MG63 (cell line): Measurements from ENCODE around the gene DUOXA1. TPM values are rescaled to one million over a fixed set of nuclear protein-coding genes. Genes with fewer than 3 reads are reported as not detected.
"Not testable (repeated sequence)": the region's sequence is repeated elsewhere in the genome, so short reads cannot be mapped to it uniquely, and the experiment has no call there.

Experiments
- DNase-seq: peaks from one replicate; pipeline ENCODE4 v3.0.0-alpha.2; 2020
- H3K27me3 ChIP-seq: fragments of 250-450 bp; sonication (Bioruptor Pico); 2 replicates; pipeline ENCODE4 v1.5.1; 2020; ENCODE audit warnings: mild to moderate bottlenecking, moderate library complexity
- H3K36me3 ChIP-seq: fragments of 250-450 bp; sonication (Bioruptor Pico); 2 replicates; pipeline ENCODE4 v1.5.1; 2020; ENCODE audit warnings: mild to moderate bottlenecking, moderate library complexity
- H3K4me3 ChIP-seq: fragments of 250-450 bp; sonication (Bioruptor Pico); 2 replicates; pipeline ENCODE4 v1.5.1; 2020; ENCODE audit warnings: mild to moderate bottlenecking, moderate library complexity
- H3K9me3 ChIP-seq: fragments of 250-450 bp; sonication (Bioruptor Pico); 2 replicates; pipeline ENCODE4 v1.5.1; 2020; ENCODE audit warnings: mild to moderate bottlenecking, moderate library complexity
- total RNA-seq: library from RNA; depleted of rRNA; stranded (reverse); fragments of >200 nt; shearing (Covaris generic); gene quantifications from 2 replicates; pipeline ENCODE4 v1.2.3, GENCODE V29; 2014; ENCODE audit warnings: low replicate concordance

The DUOXA1 gene
- total RNA-seq, 1 experiment from 2014 or later, result not detected

- no peak overlapping the region for H3K4me3 ChIP-seq
- peak; percentile 80 for DNase-seq
- H3K27me3 ChIP-seq, result peaks cover 5% of the 10 kb centered on the region; the same call in 1 of the 2 replicates
- no peaks in the 10 kb centered on the region for H3K9me3 ChIP-seq
- H3K36me3 ChIP-seq, result no peaks in the 10 kb centered on the region
Measured at GRCh38 chr15:45091576-45091975, 38.1 kb downstream of the DUOXA1 start.

- DNase-seq, result peak; percentile 13
Measured at GRCh38 chr15:45091161-45091560, 38.5 kb downstream of the DUOXA1 start.

GRCh38 chr15:45089712-45090373 lies 39.8 kb downstream of the DUOXA1 start:
- Histone ChIP-seq H3K9me3 (no peaks in the 10 kb centered on the region), H3K27me3 (peaks cover 5% of the 10 kb centered on the region; the same call in 1 of the 2 replicates), H3K36me3 (no peaks in the 10 kb centered on the region), H3K4me3 (no peak overlapping the region)
- no peak for DNase-seq

More at GRCh38 chr15:45091161-45091560, 38.5 kb downstream of the DUOXA1 start:
- peaks cover 5% of the 10 kb centered on the region; the same call in 1 of the 2 replicates for H3K27me3 ChIP-seq
- H3K4me3 ChIP-seq, result no peak overlapping the region
- no peaks in the 10 kb centered on the region for H3K36me3 ChIP-seq
- no peaks in the 10 kb centered on the region for H3K9me3 ChIP-seq

- Histone ChIP-seq H3K9me3 (no peaks in the 10 kb centered on the region), H3K4me3 (no peak overlapping the region), H3K27me3 (peaks cover 5% of the 10 kb centered on the region; the same call in 1 of the 2 replicates), H3K36me3 (no peaks in the 10 kb centered on the region)
- no peak for DNase-seq
Measured at GRCh38 chr15:45088801-45089711, 40.6 kb downstream of the DUOXA1 start.

GRCh38 chr15:45087513-45087912 lies 42.2 kb downstream of the DUOXA1 start:
- H3K36me3 ChIP-seq, result no peaks in the 10 kb centered on the region
- H3K27me3 ChIP-seq, result peaks cover 5% of the 10 kb centered on the region; the same call in 1 of the 2 replicates
- DNase-seq, result no peak
- H3K4me3 ChIP-seq, result no peak overlapping the region
- H3K9me3 ChIP-seq, result no peaks in the 10 kb centered on the region

- Histone ChIP-seq H3K9me3 (no peaks in the 10 kb centered on the region), H3K4me3 (no peak overlapping the region), H3K27me3 (peaks cover 5% of the 10 kb centered on the region; the same call in 1 of the 2 replicates), H3K36me3 (no peaks in the 10 kb centered on the region)
- DNase-seq, result no peak
Measured at GRCh38 chr15:45084163-45084562, 45.5 kb downstream of the DUOXA1 start.

GRCh38 chr15:45083223-45083622 lies 46.5 kb downstream of the DUOXA1 start:
- Histone ChIP-seq H3K9me3 (no peaks in the 10 kb centered on the region), H3K27me3 (peaks cover 5% of the 10 kb centered on the region; the same call in 1 of the 2 replicates), H3K36me3 (no peaks in the 10 kb centered on the region), H3K4me3 (no peak overlapping the region)
- DNase-seq, result no peak

GRCh38 chr15:45082412-45082811 lies 47.3 kb downstream of the DUOXA1 start:
- H3K36me3 ChIP-seq, H3K27me3 ChIP-seq, H3K9me3 ChIP-seq, H3K4me3 ChIP-seq, DNase-seq: not testable (repeated sequence)

GRCh38 chr15:45080593-45080992 lies 49.1 kb downstream of the DUOXA1 start:
- not testable (repeated sequence) for H3K4me3 ChIP-seq, H3K27me3 ChIP-seq, H3K9me3 ChIP-seq, DNase-seq, H3K36me3 ChIP-seq

GRCh38 chr15:45079628-45080246 lies 49.9 kb downstream of the DUOXA1 start:
- H3K27me3 ChIP-seq, H3K4me3 ChIP-seq, H3K9me3 ChIP-seq, DNase-seq, H3K36me3 ChIP-seq: not testable (repeated sequence)

- H3K4me3 ChIP-seq, H3K9me3 ChIP-seq, H3K36me3 ChIP-seq, H3K27me3 ChIP-seq, DNase-seq: not testable (repeated sequence)
Measured at GRCh38 chr15:45079201-45079600, 50.5 kb downstream of the DUOXA1 start.

GRCh38 chr15:45077391-45077790 lies 52.3 kb downstream of the DUOXA1 start:
- H3K4me3 ChIP-seq, H3K9me3 ChIP-seq, H3K27me3 ChIP-seq, H3K36me3 ChIP-seq, DNase-seq: not testable (repeated sequence)

GRCh38 chr15:45075440-45076320 lies 54.0 kb downstream of the DUOXA1 start:
- not testable (repeated sequence) for H3K27me3 ChIP-seq, H3K9me3 ChIP-seq, H3K4me3 ChIP-seq, H3K36me3 ChIP-seq, DNase-seq

- not testable (repeated sequence) for H3K27me3 ChIP-seq, H3K36me3 ChIP-seq, DNase-seq, H3K9me3 ChIP-seq, H3K4me3 ChIP-seq
Measured at GRCh38 chr15:45073602-45074001, 56.1 kb downstream of the DUOXA1 start.

GRCh38 chr15:45069942-45070360 lies 59.7 kb downstream of the DUOXA1 start:
- DNase-seq, H3K27me3 ChIP-seq, H3K9me3 ChIP-seq: not testable (repeated sequence)

More at GRCh38 chr15:45069942-45070360, 59.7 kb downstream of the DUOXA1 start:
- H3K36me3 ChIP-seq, result peaks cover 14% of the 10 kb centered on the region
- not testable (repeated sequence) for H3K4me3 ChIP-seq
